ENCODE data around the gene EPS15.

- TF ChIP-seq CTCF (IDR thresholded peaks at IDR 0.05) (no peak), POLR2A (IDR thresholded peaks at IDR 0.05) (no peak)
Observed at GRCh38 chr1:51555866-51556619, 37.0 kb upstream of the EPS15 start.
